Activated T-helper 1 cell treated with anti-CD3 and anti-CD28 coated beads, Interleukin-12 subunit alpha, Interleukin-12 subunit beta, Interleukin-2, Interleukin-4 antibody, amounts not matched to agents 30 ng/mL and 10 ng/mL and 1 ng/mL, durations not matched to agents 14 hours and 24 hours and 36 hours (primary cell): Measurements from ENCODE around the gene PSMA4. TPM values are rescaled to one million over a fixed set of nuclear protein-coding genes. Genes with fewer than 3 reads are reported as not detected.

Source experiments
- total RNA-seq: library from RNA; stranded (reverse); gene quantifications from 2 replicates; pipeline ENCODE4 v1.2.3, GENCODE V29; 2022

Gene PSMA4
- total RNA-seq, 1 donor from 2014 or later, result 318 TPM

Other genes starting within 250 kb of the PSMA4 start
- gene SKIC8, start 240.8 kb upstream of the PSMA4 start, total RNA-seq, result 54.3 and 57.3 TPM in 2 replicates
- gene CRABP1, start 200.1 kb upstream of the PSMA4 start, total RNA-seq, result not detected in 2 replicates
- gene IREB2, start 102.2 kb upstream of the PSMA4 start, total RNA-seq, result 98.0 and 103 TPM in 2 replicates
- gene HYKK, start 32.9 kb upstream of the PSMA4 start, total RNA-seq, result 1.2 and 1.4 TPM in 2 replicates
- 6.4 and 10.3 TPM in 2 replicates for gene CHRNA5, start 25.1 kb downstream of the PSMA4 start, total RNA-seq
- gene CHRNA3, start 80.6 kb downstream of the PSMA4 start, total RNA-seq, result not detected in 2 replicates
- not detected in 2 replicates for gene CHRNB4, start 100.8 kb downstream of the PSMA4 start, total RNA-seq